NCI-H2107 (cell line): ENCODE data around the gene EPHA10.

ENCODE experiments used
- DNase-seq: peaks from one replicate; lab custom pipeline; 2025; lab: John Stamatoyannopoulos, UW

Gene EPHA10

GRCh38 chr1:37764888-37765441, at the start of gene EPHA10:
Gene EPHA10, minus strand, starts transcription at chr1:37765120. Its CDS starts 54 bp downstream, at chr1:37765066.
- DNase-seq, result no peak

- DNase-seq, result no peak
Observed at GRCh38 chr1:37814252-37814651, 49.3 kb upstream of the EPHA10 start.

- no peak for DNase-seq
Observed at GRCh38 chr1:37813529-37814145, 48.7 kb upstream of the EPHA10 start.

- peak; percentile 32 for DNase-seq
Observed at GRCh38 chr1:37811027-37811655, 46.2 kb upstream of the EPHA10 start.

GRCh38 chr1:37809942-37810341, 45.0 kb upstream of the EPHA10 start:
- DNase-seq, result no peak

GRCh38 chr1:37808369-37809319, 43.7 kb upstream of the EPHA10 start:
- peak; percentile 42 for DNase-seq

- peak; percentile 94 for DNase-seq
Observed at GRCh38 chr1:37807555-37808368, 42.8 kb upstream of the EPHA10 start, which contains the start of the genes C1orf122 and YRDC. Gene C1orf122, plus strand, starts transcription at chr1:37807790. Its CDS starts 615 bp downstream, at chr1:37808405. Gene YRDC, minus strand, starts transcription at chr1:37808208. Its CDS starts 28 bp downstream, at chr1:37808180.

- DNase-seq, result no peak
Observed at GRCh38 chr1:37807220-37807554, 42.3 kb upstream of the EPHA10 start.

- DNase-seq, result no peak
Observed at GRCh38 chr1:37802439-37802838, 37.5 kb upstream of the EPHA10 start.

- DNase-seq, result no peak
Observed at GRCh38 chr1:37797750-37798345, 32.9 kb upstream of the EPHA10 start.

GRCh38 chr1:37795340-37796125, 30.6 kb upstream of the EPHA10 start:
- no peak for DNase-seq

GRCh38 chr1:37794372-37795339, 29.7 kb upstream of the EPHA10 start:
- no peak for DNase-seq

- no peak for DNase-seq
Observed at GRCh38 chr1:37793773-37794371, 29.0 kb upstream of the EPHA10 start, which contains the start of gene MANEAL. Gene MANEAL, plus strand, starts transcription at chr1:37793847. Its CDS starts 336 bp downstream, at chr1:37794183.

- DNase-seq, result no peak
Observed at GRCh38 chr1:37792943-37793686, 28.2 kb upstream of the EPHA10 start.

- DNase-seq, result no peak
Observed at GRCh38 chr1:37782491-37782890, 17.6 kb upstream of the EPHA10 start.

- DNase-seq, result no peak
Observed at GRCh38 chr1:37778654-37779053, 13.7 kb upstream of the EPHA10 start.

- DNase-seq, result no peak
Observed at GRCh38 chr1:37776946-37777516, 12.1 kb upstream of the EPHA10 start.
